Hepatocyte (in vitro differentiated cells): ENCODE data around the gene GNL2. TPM values are rescaled to one million over a fixed set of nuclear protein-coding genes. Genes with fewer than 3 reads are reported as not detected.

Experiments
- DNase-seq: peaks from one replicate; pipeline ENCODE4 v3.0.0-alpha.2; 2016; ENCODE audit warnings: low spot score
- H2AFZ ChIP-seq: fragments of 200-600 bp; sonication (generic); 2 replicates; pipeline ENCODE4 v1.6.0; 2016; ENCODE audit warnings: antibody characterized with exemption, mild to moderate bottlenecking
- H3K27ac ChIP-seq: fragments of 200-600 bp; sonication (generic); 2 replicates; pipeline ENCODE4 v1.5.1; 2016; ENCODE audit warnings: mild to moderate bottlenecking
- H3K27me3 ChIP-seq: fragments of 200-600 bp; sonication (generic); 2 replicates; pipeline ENCODE4 v1.6.1; 2016
- H3K36me3 ChIP-seq: fragments of 200-600 bp; sonication (generic); replicated peaks from 2 replicates; pipeline ENCODE4 v1.5.1; 2016; ENCODE audit warnings: low read depth; ENCODE audit not compliant: insufficient read depth
- H3K4me1 ChIP-seq: fragments of 200-600 bp; sonication (generic); 2 replicates; pipeline ENCODE4 v1.5.1; 2016; ENCODE audit warnings: mild to moderate bottlenecking, moderate library complexity; ENCODE audit not compliant: insufficient read depth
- H3K4me2 ChIP-seq: fragments of 200-600 bp; sonication (generic); 2 replicates; pipeline ENCODE4 v1.6.0; 2016
- H3K4me3 ChIP-seq: fragments of 200-600 bp; sonication (generic); 2 replicates; pipeline ENCODE4 v1.5.1; 2016; ENCODE audit warnings: mild to moderate bottlenecking
- H3K79me2 ChIP-seq: fragments of 200-600 bp; sonication (generic); 2 replicates; pipeline ENCODE4 v1.6.0; 2017; ENCODE audit warnings: mild to moderate bottlenecking
- H3K9me2 ChIP-seq: fragments of 200-600 bp; sonication (generic); replicated peaks from 2 replicates; pipeline ENCODE4 v1.6.0; 2017; ENCODE audit warnings: mild to moderate bottlenecking; ENCODE audit not compliant: insufficient read depth
- H3K9me3 ChIP-seq: fragments of 200-600 bp; sonication (generic); 2 replicates; pipeline ENCODE4 v1.5.1; 2016; ENCODE audit warnings: low read depth, mild to moderate bottlenecking
- H4K20me1 ChIP-seq: fragments of 200-600 bp; sonication (generic); 2 replicates; pipeline ENCODE4 v1.6.0; 2016; ENCODE audit warnings: mild to moderate bottlenecking; ENCODE audit not compliant: insufficient read depth, poor library complexity, severe bottlenecking
- EZH2 ChIP-seq: fragments of 200-600 bp; sonication (generic); IDR thresholded peaks from 2 replicates; pipeline ENCODE4 v1.6.1; 2016; ENCODE audit warnings: antibody characterized with exemption, mild to moderate bottlenecking, borderline replicate concordance
- EZH2phosphoT487 ChIP-seq: fragments of 200-600 bp; sonication (generic); IDR thresholded peaks from one replicate; pipeline ENCODE4 v1.6.1; 2018; ENCODE audit warnings: antibody characterized with exemption, mild to moderate bottlenecking, low read depth, moderate library complexity; ENCODE audit not compliant: unreplicated experiment, severe bottlenecking
- WGBS: methylation state at CpG from one replicate; pipeline ENCODE4 v1.1.6; 2016; ENCODE audit warnings: low lambda C conversion rate; ENCODE audit errors: missing lambda C conversion rate; 5-methylcytosine and 5-hydroxymethylcytosine counted together
- polyA plus RNA-seq: library from polyadenylated mRNA; unstranded; fragments of >200 nt; fragmentation: Nextera tagmentation; extraction: Ambion mirVana; gene quantifications from 2 replicates; pipeline ENCODE4 v1.2.1, GENCODE V29; 2016
- total RNA-seq: library from RNA; depleted of rRNA; stranded (reverse); fragments of >200 nt; gene quantifications from 2 replicates; pipeline ENCODE4 v1.2.3, GENCODE V29; 2014
- TF ChIP-seq, protein P1 (sequence below): fragments of 200-600 bp; sonication (generic); IDR thresholded peaks from 2 replicates; pipeline ENCODE4 v1.5.1; 2016; ENCODE audit warnings: antibody characterized with exemption, mild to moderate bottlenecking; ENCODE audit not compliant: poor library complexity

Gene GNL2
- total and polyA plus RNA-seq, 2 experiments from 2014 or later = 47.2 to 51.7 TPM

- Histone ChIP-seq H3K79me2 (no peaks in the 10 kb centered on the region), H3K9me3 (no peaks in the 10 kb centered on the region), H3K4me2 (no peak overlapping the region), H3K27me3 (no peaks in the 10 kb centered on the region), H2AFZ (no peak overlapping the region), H3K4me3 (no peak overlapping the region), H3K27ac (no peak overlapping the region), H3K9me2 (no peaks in the 10 kb centered on the region), H3K36me3 (no peaks in the 10 kb centered on the region), H3K4me1 (no peaks in the 10 kb centered on the region), H4K20me1 (no peaks in the 10 kb centered on the region)
- TF ChIP-seq, protein P1, sequence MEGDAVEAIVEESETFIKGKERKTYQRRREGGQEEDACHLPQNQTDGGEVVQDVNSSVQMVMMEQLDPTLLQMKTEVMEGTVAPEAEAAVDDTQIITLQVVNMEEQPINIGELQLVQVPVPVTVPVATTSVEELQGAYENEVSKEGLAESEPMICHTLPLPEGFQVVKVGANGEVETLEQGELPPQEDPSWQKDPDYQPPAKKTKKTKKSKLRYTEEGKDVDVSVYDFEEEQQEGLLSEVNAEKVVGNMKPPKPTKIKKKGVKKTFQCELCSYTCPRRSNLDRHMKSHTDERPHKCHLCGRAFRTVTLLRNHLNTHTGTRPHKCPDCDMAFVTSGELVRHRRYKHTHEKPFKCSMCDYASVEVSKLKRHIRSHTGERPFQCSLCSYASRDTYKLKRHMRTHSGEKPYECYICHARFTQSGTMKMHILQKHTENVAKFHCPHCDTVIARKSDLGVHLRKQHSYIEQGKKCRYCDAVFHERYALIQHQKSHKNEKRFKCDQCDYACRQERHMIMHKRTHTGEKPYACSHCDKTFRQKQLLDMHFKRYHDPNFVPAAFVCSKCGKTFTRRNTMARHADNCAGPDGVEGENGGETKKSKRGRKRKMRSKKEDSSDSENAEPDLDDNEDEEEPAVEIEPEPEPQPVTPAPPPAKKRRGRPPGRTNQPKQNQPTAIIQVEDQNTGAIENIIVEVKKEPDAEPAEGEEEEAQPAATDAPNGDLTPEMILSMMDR = no peak
- TF ChIP-seq EZH2phosphoT487 = no peak
- 96% methylated on average over 3 of the region's 3 CpGs for WGBS
- no peak for DNase-seq
Observed at GRCh38 chr1:37570528-37571334, 25.0 kb downstream of the GNL2 start.

DNA sequence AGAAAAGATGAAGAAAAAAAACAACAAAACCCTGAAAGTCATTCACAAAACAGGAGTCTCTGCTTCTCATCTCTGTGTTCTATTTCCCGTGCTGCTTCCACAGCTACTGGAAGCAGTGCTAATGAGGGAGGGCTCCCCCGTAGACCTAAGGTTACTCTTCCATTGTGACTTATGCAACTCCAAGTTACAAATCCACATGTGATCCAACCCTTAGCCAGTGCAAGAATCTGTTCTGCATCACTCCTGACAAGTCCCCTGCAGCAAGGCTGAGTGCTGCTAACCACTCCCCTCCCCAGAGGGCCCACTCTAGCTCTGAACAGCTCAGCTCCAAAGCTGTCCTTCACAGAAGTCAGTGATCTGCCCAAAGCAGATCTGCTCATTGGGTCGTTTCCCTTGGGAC is 28.7 kb downstream of the GNL2 start:
- no peaks in the 10 kb centered on the region for H3K4me1 ChIP-seq
- no peaks in the 10 kb centered on the region for H3K27me3 ChIP-seq
- no peak overlapping the region for H3K4me3 ChIP-seq
- 50% methylated on average over 3 of the region's 3 CpGs for WGBS
- H3K36me3 ChIP-seq = no peaks in the 10 kb centered on the region
- no peak overlapping the region for H3K4me2 ChIP-seq
- H3K9me3 ChIP-seq = no peaks in the 10 kb centered on the region
- no peaks in the 10 kb centered on the region for H4K20me1 ChIP-seq
- peak; percentile 56 for DNase-seq
- H2AFZ ChIP-seq = no peak overlapping the region
- H3K9me2 ChIP-seq = no peaks in the 10 kb centered on the region
- TF ChIP-seq EZH2 (no peak), EZH2phosphoT487 (no peak)
- TF ChIP-seq, protein P1 = no peak
- H3K27ac ChIP-seq = no peak overlapping the region
- no peaks in the 10 kb centered on the region for H3K79me2 ChIP-seq

DNA sequence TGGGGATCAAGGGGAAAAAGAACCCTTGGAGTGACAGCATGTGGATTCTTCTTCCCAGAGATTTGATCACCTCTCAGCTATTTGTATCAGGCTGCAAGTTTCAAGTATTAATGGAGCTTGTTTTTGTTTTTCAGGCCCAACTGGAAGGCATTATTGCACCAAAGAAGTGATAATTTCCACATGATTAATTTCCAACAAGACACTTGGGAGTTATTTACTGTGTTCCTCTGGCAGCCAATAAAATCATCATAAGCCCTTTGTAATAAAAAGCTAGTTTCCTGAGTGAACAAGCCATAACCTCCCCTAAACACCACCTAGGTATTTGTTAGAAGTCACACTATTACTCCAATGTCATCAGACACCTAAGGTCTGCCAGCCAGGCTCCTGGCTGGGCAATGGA is 30.8 kb downstream of the GNL2 start:
- no peaks in the 10 kb centered on the region for H3K9me2 ChIP-seq
- H3K4me3 ChIP-seq = no peak overlapping the region
- no peaks in the 10 kb centered on the region for H3K9me3 ChIP-seq
- no peak overlapping the region for H3K27ac ChIP-seq
- H4K20me1 ChIP-seq = no peaks in the 10 kb centered on the region
- no peak overlapping the region for H2AFZ ChIP-seq
- no peaks in the 10 kb centered on the region for H3K27me3 ChIP-seq
- no peaks in the 10 kb centered on the region for H3K36me3 ChIP-seq
- H3K4me2 ChIP-seq = no peak overlapping the region
- H3K4me1 ChIP-seq = peaks cover 9% of the 10 kb centered on the region
- H3K79me2 ChIP-seq = no peaks in the 10 kb centered on the region
- DNase-seq = no peak
- TF ChIP-seq EZH2 = no peak
- TF ChIP-seq EZH2phosphoT487 = no peak
- TF ChIP-seq, protein P1 = no peak
